SJSA1 (cell line): ENCODE measurements around the gene ROBO1. TPM values are rescaled to one million over a fixed set of nuclear protein-coding genes. Genes with fewer than 3 reads are reported as not detected.
"Not testable (repeated sequence)": the region's sequence is repeated elsewhere in the genome, so short reads cannot be mapped to it uniquely, and the experiment has no call there.

Experiments used
- DNase-seq, 2 experiments: peaks; one replicate each; pipeline ENCODE4 v3.0.0-alpha.2; 2015 to 2020; ENCODE audit warnings: low spot score in 2 of 2, low read depth in 1 of 2
- H3K27ac ChIP-seq: fragments of 250-450 bp; sonication (Bioruptor Pico); 2 replicates; pipeline ENCODE4 v1.5.1; 2020; ENCODE audit warnings: mild to moderate bottlenecking, moderate library complexity
- H3K27me3 ChIP-seq: fragments of 250-450 bp; sonication (Bioruptor Pico); replicated peaks from 2 replicates; pipeline ENCODE4 v1.5.1; 2020; ENCODE audit warnings: mild to moderate bottlenecking, moderate library complexity
- H3K36me3 ChIP-seq: fragments of 250-450 bp; sonication (Bioruptor Pico); 2 replicates; pipeline ENCODE4 v1.5.1; 2020; ENCODE audit warnings: mild to moderate bottlenecking
- H3K4me1 ChIP-seq: fragments of 250-450 bp; sonication (Bioruptor Pico); replicated peaks from 2 replicates; pipeline ENCODE4 v1.6.1; 2021; ENCODE audit warnings: mild to moderate bottlenecking
- H3K4me3 ChIP-seq: fragments of 250-450 bp; sonication (Bioruptor Pico); 2 replicates; pipeline ENCODE4 v1.5.1; 2020; ENCODE audit warnings: mild to moderate bottlenecking
- H3K9me3 ChIP-seq: fragments of 250-450 bp; sonication (Bioruptor Pico); replicated peaks from 2 replicates; pipeline ENCODE4 v1.5.1; 2020; ENCODE audit warnings: mild to moderate bottlenecking
- total RNA-seq: library from RNA; depleted of rRNA; stranded (reverse); fragments of >200 nt; shearing (Covaris generic); gene quantifications from 2 replicates; pipeline ENCODE4 v1.2.3, GENCODE V29; 2014

The ROBO1 gene
- total RNA-seq, 1 experiment from 2014 or later, result 38.9 TPM

GRCh38 chr3:79514069-79514468 lies 253.7 kb downstream of the ROBO1 start:
- H3K4me1 ChIP-seq, result no peaks in the 10 kb centered on the region
- no peaks in the 10 kb centered on the region for H3K9me3 ChIP-seq
- no peak overlapping the region for H3K4me3 ChIP-seq
- DNase-seq, result no peak
- H3K27me3 ChIP-seq, result no peaks in the 10 kb centered on the region
- H3K36me3 ChIP-seq, result no peaks in the 10 kb centered on the region
- H3K27ac ChIP-seq, result no peak overlapping the region

- no peaks in the 10 kb centered on the region for H3K9me3 ChIP-seq
- H3K36me3 ChIP-seq, result no peaks in the 10 kb centered on the region
- H3K27me3 ChIP-seq, result no peaks in the 10 kb centered on the region
- DNase-seq, result no peak
- H3K27ac ChIP-seq, result no peak overlapping the region
- H3K4me1 ChIP-seq, result no peaks in the 10 kb centered on the region
- no peak overlapping the region for H3K4me3 ChIP-seq
These were observed 261.0 kb downstream of the ROBO1 start for GRCh38 chr3:79506751-79507150.

- H3K27ac ChIP-seq, H3K4me3 ChIP-seq, H3K36me3 ChIP-seq, H3K9me3 ChIP-seq, DNase-seq, H3K4me1 ChIP-seq, H3K27me3 ChIP-seq: not testable (repeated sequence)
These were observed 265.5 kb downstream of the ROBO1 start for GRCh38 chr3:79502216-79502681.

GRCh38 chr3:79497447-79498111 lies 270.2 kb downstream of the ROBO1 start:
- H3K27me3 ChIP-seq, result no peaks in the 10 kb centered on the region
- H3K36me3 ChIP-seq, result no peaks in the 10 kb centered on the region
- DNase-seq, result no peak
- no peaks in the 10 kb centered on the region for H3K4me1 ChIP-seq
- no peak overlapping the region for H3K4me3 ChIP-seq
- no peaks in the 10 kb centered on the region for H3K9me3 ChIP-seq
- H3K27ac ChIP-seq, result no peak overlapping the region

GRCh38 chr3:79491029-79491641 lies 276.7 kb downstream of the ROBO1 start:
- DNase-seq, result no peak
- no peak overlapping the region for H3K4me3 ChIP-seq

GRCh38 chr3:79490165-79491028 lies 277.4 kb downstream of the ROBO1 start:
- no peaks in the 10 kb centered on the region for H3K27me3 ChIP-seq
- no peak overlapping the region for H3K27ac ChIP-seq
- no peaks in the 10 kb centered on the region for H3K36me3 ChIP-seq

More at GRCh38 chr3:79491029-79491641, 276.7 kb downstream of the ROBO1 start:
- Histone ChIP-seq H3K27me3 (no peaks in the 10 kb centered on the region), H3K27ac (no peak overlapping the region), H3K36me3 (no peaks in the 10 kb centered on the region), H3K4me1 (no peaks in the 10 kb centered on the region), H3K9me3 (no peaks in the 10 kb centered on the region)

GRCh38 chr3:79488407-79488806 lies 279.4 kb downstream of the ROBO1 start:
- Histone ChIP-seq H3K27ac (no peak overlapping the region), H3K27me3 (no peaks in the 10 kb centered on the region), H3K4me1 (no peaks in the 10 kb centered on the region), H3K4me3 (no peak overlapping the region), H3K9me3 (no peaks in the 10 kb centered on the region), H3K36me3 (no peaks in the 10 kb centered on the region)
- no peak for DNase-seq

More at GRCh38 chr3:79490165-79491028, 277.4 kb downstream of the ROBO1 start:
- Histone ChIP-seq H3K9me3 (no peaks in the 10 kb centered on the region), H3K4me1 (no peaks in the 10 kb centered on the region), H3K4me3 (no peak overlapping the region)
- no peak for DNase-seq

- no peaks in the 10 kb centered on the region for H3K27me3 ChIP-seq
- DNase-seq, result no peak
- H3K9me3 ChIP-seq, result no peaks in the 10 kb centered on the region
- no peak overlapping the region for H3K4me3 ChIP-seq
- H3K27ac ChIP-seq, result no peak overlapping the region
- H3K4me1 ChIP-seq, result no peaks in the 10 kb centered on the region
- no peaks in the 10 kb centered on the region for H3K36me3 ChIP-seq
These were observed 287.1 kb downstream of the ROBO1 start for GRCh38 chr3:79480746-79481145.

- no peaks in the 10 kb centered on the region for H3K9me3 ChIP-seq
- no peaks in the 10 kb centered on the region for H3K36me3 ChIP-seq
- H3K4me1 ChIP-seq, result no peaks in the 10 kb centered on the region
- H3K4me3 ChIP-seq, result no peak overlapping the region
- H3K27ac ChIP-seq, result no peak overlapping the region
- no peak for DNase-seq
- H3K27me3 ChIP-seq, result no peaks in the 10 kb centered on the region
These were observed 289.2 kb downstream of the ROBO1 start for GRCh38 chr3:79478620-79479019.

- no peaks in the 10 kb centered on the region for H3K9me3 ChIP-seq
- no peaks in the 10 kb centered on the region for H3K4me1 ChIP-seq
- DNase-seq, result no peak
- no peaks in the 10 kb centered on the region for H3K36me3 ChIP-seq
- H3K27me3 ChIP-seq, result no peaks in the 10 kb centered on the region
- no peak overlapping the region for H3K27ac ChIP-seq
- H3K4me3 ChIP-seq, result no peak overlapping the region
These were observed 290.6 kb downstream of the ROBO1 start for GRCh38 chr3:79477242-79477641.

- Histone ChIP-seq H3K27ac (no peak overlapping the region), H3K27me3 (no peaks in the 10 kb centered on the region), H3K36me3 (no peaks in the 10 kb centered on the region), H3K9me3 (no peaks in the 10 kb centered on the region), H3K4me1 (no peaks in the 10 kb centered on the region), H3K4me3 (no peak overlapping the region)
- no peak for DNase-seq
These were observed 293.8 kb downstream of the ROBO1 start for GRCh38 chr3:79473993-79474392.

GRCh38 chr3:79467721-79468120 lies 300.1 kb downstream of the ROBO1 start:
- H3K27ac ChIP-seq, result no peak overlapping the region
- DNase-seq, result no peak

GRCh38 chr3:79461129-79461792 lies 306.5 kb downstream of the ROBO1 start:
- no peaks in the 10 kb centered on the region for H3K4me1 ChIP-seq
- no peak overlapping the region for H3K27ac ChIP-seq
- no peaks in the 10 kb centered on the region for H3K9me3 ChIP-seq
- DNase-seq, result no peak
- no peaks in the 10 kb centered on the region for H3K36me3 ChIP-seq
- no peaks in the 10 kb centered on the region for H3K27me3 ChIP-seq
- no peak overlapping the region for H3K4me3 ChIP-seq

More at GRCh38 chr3:79467721-79468120, 300.1 kb downstream of the ROBO1 start:
- Histone ChIP-seq H3K27me3 (no peaks in the 10 kb centered on the region), H3K9me3 (no peaks in the 10 kb centered on the region), H3K4me3 (no peak overlapping the region), H3K36me3 (no peaks in the 10 kb centered on the region), H3K4me1 (no peaks in the 10 kb centered on the region)
